Neural cell (in vitro differentiated cells): ENCODE measurements around the gene PIK3CG. TPM values are rescaled to one million over a fixed set of nuclear protein-coding genes. Genes with fewer than 3 reads are reported as not detected.
"Not testable (repeated sequence)": the region's sequence is repeated elsewhere in the genome, so short reads cannot be mapped to it uniquely, and the experiment has no call there.

Experiments
- H2AFZ ChIP-seq: fragments of 200-600, 300-800 bp; sonication (generic), shearing (Covaris generic); 2 replicates; pipeline ENCODE4 v1.6.0; 2014; ENCODE audit warnings: low read depth, mild to moderate bottlenecking, antibody characterized with exemption, low read length, moderate library complexity
- H3F3A ChIP-seq: fragments of 200-600 bp; shearing (Covaris generic); 2 replicates; pipeline ENCODE4 v1.6.1; 2016; ENCODE audit warnings: mild to moderate bottlenecking, moderate library complexity, mixed read lengths, antibody characterized with exemption, low read length; ENCODE audit not compliant: insufficient read depth, poor library complexity, severe bottlenecking
- H3K27ac ChIP-seq: fragments of 200-600, 300-800 bp; sonication (generic), shearing (Covaris generic); 2 replicates; pipeline ENCODE4 v1.5.1; 2014; ENCODE audit warnings: mild to moderate bottlenecking, low read length, moderate library complexity
- H3K27me3 ChIP-seq: fragments of 300-800, 200-600 bp; sonication (generic), shearing (Covaris generic); 2 replicates; pipeline ENCODE4 v1.6.0; 2014; ENCODE audit warnings: mild to moderate bottlenecking, low read depth, low read length, moderate library complexity; ENCODE audit not compliant: insufficient read depth
- H3K36me3 ChIP-seq: fragments of 300-800, 200-600 bp; sonication (generic), shearing (Covaris generic); 2 replicates; pipeline ENCODE4 v1.5.1; 2014; ENCODE audit warnings: mild to moderate bottlenecking, antibody characterized with exemption, low read length, moderate library complexity; ENCODE audit not compliant: insufficient read depth
- H3K4me2 ChIP-seq: fragments of 300-800, 200-600 bp; sonication (generic), shearing (Covaris generic); 2 replicates; pipeline ENCODE4 v1.6.0; 2014; ENCODE audit warnings: mild to moderate bottlenecking, low read length
- H3K4me3 ChIP-seq: fragments of 300-800, 200-600 bp; sonication (generic), shearing (Covaris generic); 2 replicates; pipeline ENCODE4 v1.5.1; 2014; ENCODE audit warnings: mild to moderate bottlenecking, low read length, moderate library complexity
- H3K79me2 ChIP-seq: fragments of 200-600 bp; shearing (Covaris generic); replicated peaks from 2 replicates; pipeline ENCODE4 v1.6.0; 2014; ENCODE audit warnings: mild to moderate bottlenecking, low read length, moderate library complexity; ENCODE audit not compliant: insufficient read depth
- H3K9ac ChIP-seq: fragments of 300-800, 200-600 bp; sonication (generic), shearing (Covaris generic); 2 replicates; pipeline ENCODE4 v1.6.1; 2016; ENCODE audit warnings: mild to moderate bottlenecking, low read length, mixed read lengths
- H3K9me2 ChIP-seq: fragments of 200-600 bp; shearing (Covaris generic); 2 replicates; pipeline ENCODE4 v1.6.1; 2016; ENCODE audit warnings: mild to moderate bottlenecking, low read length, mixed read lengths; ENCODE audit not compliant: insufficient read depth
- H3K9me3 ChIP-seq: fragments of 200-600, 300-800 bp; sonication (generic), shearing (Covaris generic); 2 replicates; pipeline ENCODE4 v1.6.1; 2016; ENCODE audit warnings: mild to moderate bottlenecking, mixed run types, low read length, moderate library complexity, mixed read lengths
- H4K20me1 ChIP-seq: fragments of 200-600 bp; shearing (Covaris generic); 2 replicates; pipeline ENCODE4 v1.6.1; 2016; ENCODE audit warnings: mild to moderate bottlenecking, mixed run types; ENCODE audit not compliant: insufficient read depth
- CTCF ChIP-seq: fragments of 450-650 bp; IDR thresholded peaks from 2 replicates; pipeline ENCODE4 v1.5.1; 2014; ENCODE audit warnings: antibody characterized with exemption, mild to moderate bottlenecking, moderate library complexity; ENCODE audit not compliant: poor library complexity, severe bottlenecking
- EP300 ChIP-seq: fragments of 450-650 bp; conservative IDR thresholded peaks from 2 replicates; pipeline ENCODE4 v1.6.1; 2014; ENCODE audit warnings: antibody characterized with exemption, mild to moderate bottlenecking, moderate library complexity; ENCODE audit not compliant: poor library complexity, severe bottlenecking
- EZH2 ChIP-seq: fragments of 200-600, 300-800 bp; shearing (Covaris generic), sonication (generic); IDR thresholded peaks from 2 replicates; pipeline ENCODE4 v1.6.1; 2014; ENCODE audit warnings: antibody characterized with exemption, low read length, borderline replicate concordance, mild to moderate bottlenecking; ENCODE audit not compliant: insufficient read depth, poor library complexity, severe bottlenecking
- MXI1 ChIP-seq: fragments of 450-650 bp; conservative IDR thresholded peaks from 2 replicates; pipeline ENCODE4 v1.6.1; 2014; ENCODE audit warnings: antibody characterized with exemption, mild to moderate bottlenecking; ENCODE audit not compliant: poor library complexity, severe bottlenecking
- POLR2AphosphoS5 ChIP-seq: IDR thresholded peaks from 2 replicates; pipeline ENCODE4 v1.6.1; 2012
- RAD21 ChIP-seq: fragments of 450-650 bp; conservative IDR thresholded peaks from 2 replicates; pipeline ENCODE4 v1.6.1; 2014; ENCODE audit warnings: antibody characterized with exemption, mild to moderate bottlenecking, moderate library complexity
- REST ChIP-seq: IDR thresholded peaks from 2 replicates; pipeline ENCODE4 v1.6.1; 2012; ENCODE audit warnings: borderline replicate concordance
- SMC3 ChIP-seq: fragments of 450-650 bp; conservative IDR thresholded peaks from 2 replicates; pipeline ENCODE4 v1.6.1; 2014; ENCODE audit warnings: antibody characterized with exemption, mild to moderate bottlenecking, moderate library complexity; ENCODE audit not compliant: poor library complexity
- TAF1 ChIP-seq: IDR thresholded peaks from 2 replicates; pipeline ENCODE4 v1.6.1; 2012; ENCODE audit warnings: low read depth
- polyA plus RNA-seq: library from polyadenylated mRNA; depleted of rRNA; stranded (reverse); fragments of >200 nt; gene quantifications from 2 replicates; pipeline ENCODE4 v1.2.3, GENCODE V29; 2014

PIK3CG gene
- polyA plus RNA-seq, 1 donor from 2014 or later = not detected

- no peak overlapping the region for H3K9ac ChIP-seq
- no peak for TF ChIP-seq MXI1
- no peak for TF ChIP-seq EZH2
- TF ChIP-seq POLR2AphosphoS5 = no peak
- no peak for TF ChIP-seq REST
- no peak for TF ChIP-seq SMC3
- TF ChIP-seq EP300 = no peak
- no peak for TF ChIP-seq CTCF
- no peak for TF ChIP-seq TAF1
- TF ChIP-seq RAD21 = no peak
- H3K9me2 ChIP-seq = no peaks in the 10 kb centered on the region
Observed at GRCh38 chr7:106916679-106917078, 51.6 kb downstream of the PIK3CG start.

GRCh38 chr7:106918991-106919390 lies 53.9 kb downstream of the PIK3CG start:
- Histone ChIP-seq H3K27ac (no peak overlapping the region), H3F3A (no peaks in the 10 kb centered on the region), H3K27me3 (no peaks in the 10 kb centered on the region), H3K9me3 (no peaks in the 10 kb centered on the region), H3K9me2 (no peaks in the 10 kb centered on the region), H3K9ac (no peak overlapping the region), H3K4me3 (no peak overlapping the region), H3K36me3 (no peaks in the 10 kb centered on the region), H3K79me2 (no peaks in the 10 kb centered on the region), H4K20me1 (no peaks in the 10 kb centered on the region), H2AFZ (no peak overlapping the region), H3K4me2 (no peak overlapping the region)
- TF ChIP-seq TAF1 (no peak), EZH2 (no peak), CTCF (no peak), REST (no peak), SMC3 (no peak)

More at GRCh38 chr7:106916679-106917078, 51.6 kb downstream of the PIK3CG start:
- Histone ChIP-seq H3K27ac (no peak overlapping the region), H2AFZ (no peak overlapping the region), H4K20me1 (no peaks in the 10 kb centered on the region), H3F3A (no peaks in the 10 kb centered on the region), H3K27me3 (no peaks in the 10 kb centered on the region), H3K4me3 (no peak overlapping the region), H3K4me2 (no peak overlapping the region), H3K36me3 (no peaks in the 10 kb centered on the region), H3K79me2 (no peaks in the 10 kb centered on the region), H3K9me3 (no peaks in the 10 kb centered on the region)

GRCh38 chr7:106924468-106924867 lies 59.4 kb downstream of the PIK3CG start:
- not testable (repeated sequence) for H3K9ac ChIP-seq, H2AFZ ChIP-seq

More at GRCh38 chr7:106924468-106924867, 59.4 kb downstream of the PIK3CG start:
- not testable (repeated sequence) for H3K4me3 ChIP-seq, H3K79me2 ChIP-seq, H3K9me2 ChIP-seq, H3K4me2 ChIP-seq, H3K27me3 ChIP-seq, H4K20me1 ChIP-seq, H3K36me3 ChIP-seq, H3F3A ChIP-seq, H3K27ac ChIP-seq, H3K9me3 ChIP-seq
